GM18870 (cell line): ENCODE results near the gene SLC22A25.
"Not testable (repeated sequence)": the region's sequence is repeated elsewhere in the genome, so short reads cannot be mapped to it uniquely, and the experiment has no call there.

Experiments
- ATAC-seq: cut with Tn5 transposase; IDR thresholded peaks from one replicate; pipeline ENCODE4 v1.9.1; 2021; ENCODE audit warnings: moderate library complexity; ENCODE audit not compliant: unreplicated experiment

The SLC22A25 gene

GRCh38 chr11:63243533-63243932, at the start of gene SLC22A25:
Gene SLC22A25, minus strand, starts transcription at chr11:63243599. Its CDS starts 13,947 bp downstream, at chr11:63229652.
- no peak for ATAC-seq

GRCh38 chr11:63290285-63290684, 46.9 kb upstream of the SLC22A25 start:
- no peak for ATAC-seq

- ATAC-seq, result no peak
These were observed 46.3 kb upstream of the SLC22A25 start for GRCh38 chr11:63289658-63290057.

- no peak for ATAC-seq
These were observed 39.2 kb upstream of the SLC22A25 start for GRCh38 chr11:63282579-63282978.

- no peak for ATAC-seq
These were observed 37.5 kb upstream of the SLC22A25 start for GRCh38 chr11:63280920-63281319.

- ATAC-seq, result no peak
These were observed 34.0 kb upstream of the SLC22A25 start for GRCh38 chr11:63277345-63277943.

- ATAC-seq, result no peak
These were observed 31.4 kb upstream of the SLC22A25 start for GRCh38 chr11:63274776-63275175.

- ATAC-seq, result no peak
These were observed 30.3 kb upstream of the SLC22A25 start for GRCh38 chr11:63273685-63274084.

GRCh38 chr11:63262547-63262946, 19.1 kb upstream of the SLC22A25 start:
- ATAC-seq, result no peak

- ATAC-seq, result no peak
These were observed 7.9 kb upstream of the SLC22A25 start for GRCh38 chr11:63251312-63251711.

- no peak for ATAC-seq
These were observed 7.0 kb upstream of the SLC22A25 start for GRCh38 chr11:63250162-63251050.

GRCh38 chr11:63248966-63249365, 5.6 kb upstream of the SLC22A25 start:
- no peak for ATAC-seq

- ATAC-seq, result not testable (repeated sequence)
These were observed 4.0 kb upstream of the SLC22A25 start for GRCh38 chr11:63247237-63248002.

- no peak for ATAC-seq
These were observed 2.6 kb upstream of the SLC22A25 start for GRCh38 chr11:63246045-63246444.

GRCh38 chr11:63244862-63245261, 1.5 kb upstream of the SLC22A25 start:
- no peak for ATAC-seq

GRCh38 chr11:63242089-63242781, 1.2 kb downstream of the SLC22A25 start:
- ATAC-seq, result no peak

GRCh38 chr11:63240791-63241379, 2.5 kb downstream of the SLC22A25 start:
- no peak for ATAC-seq

GRCh38 chr11:63240098-63240497, 3.3 kb downstream of the SLC22A25 start:
- ATAC-seq, result no peak

GRCh38 chr11:63239254-63239653, 4.1 kb downstream of the SLC22A25 start:
- ATAC-seq, result no peak

- no peak for ATAC-seq
These were observed 6.0 kb downstream of the SLC22A25 start for GRCh38 chr11:63237413-63237812.
